Adrenal gland (tissue), 12 donors: ENCODE results near the gene ANKRD6. TPM values are rescaled to one million over a fixed set of nuclear protein-coding genes. Genes with fewer than 3 reads are reported as not detected.

ENCODE experiments used
- DNase-seq, 7 donors: peaks; one replicate each; pipeline ENCODE4 v3.0.0-alpha.2; 2019 to 2020
- H3K27ac ChIP-seq, 5 donors: fragments of 200-600 bp; sonication (generic) in 4 of 5; 1 replicate in 3 of 5; 2 replicates in 2 of 5; pipeline versions ENCODE4 v1.5.1 to v1.8.0; 2016 to 2020; ENCODE audit warnings: mild to moderate bottlenecking in 1 of 5
- H3K27me3 ChIP-seq: fragments of 200-600 bp; 2 replicates; pipeline ENCODE4 v1.8.0; 2021
- H3K36me3 ChIP-seq, 2 donors: fragments of 200-600 bp; replicated peaks in 1 of 2; 1 replicate in 1 of 2; 2 replicates in 1 of 2; pipeline versions ENCODE4 v1.5.1 to v1.8.0; 2018 to 2022
- H3K4me1 ChIP-seq, 2 donors: fragments of 200-600 bp; replicated peaks in 1 of 2; 1 replicate in 1 of 2; 2 replicates in 1 of 2; pipeline versions ENCODE4 v1.5.1 to v1.8.0; 2018 to 2021
- H3K4me3 ChIP-seq, 4 donors: fragments of 200-600 bp; sonication (generic) in 3 of 4; one replicate each; pipeline ENCODE4 v1.5.1; 2016 to 2018
- H3K9me3 ChIP-seq, 3 donors: fragments of 200-600 bp; sonication (generic) in 1 of 3; replicated peaks in 1 of 3; 1 replicate in 2 of 3; 2 replicates in 1 of 3; pipeline versions ENCODE4 v1.5.1 to v1.8.0; 2016 to 2021
- POLR2A ChIP-seq, 2 donors: fragments of 450-650 bp; IDR thresholded peaks; one replicate each; pipeline ENCODE4 v1.6.1; 2017; ENCODE audit warnings: antibody characterized with exemption in 2 of 2, mild to moderate bottlenecking in 2 of 2, moderate library complexity in 1 of 2
- WGBS, 4 donors: extraction: QIAGEN DNeasy Blood & Tissue Kit in 2 of 4; methylation state at CpG; one replicate each; pipeline versions ENCODE4 v1.1.5 to v1.1.7; 2013 to 2017; 5-methylcytosine and 5-hydroxymethylcytosine counted together
- intact Hi-C, 2 donors: fragments of 100-400 bp; cut with DNase I; formaldehyde crosslinking; loops; one replicate each; pipeline versions ENCODE4 v1.14.1 to v1.15.0; 2022 to 2023
- polyA plus RNA-seq, 3 donors: library from polyadenylated mRNA; stranded (reverse); fragments of 200-250 nt in 2 of 3; fragments of 350-450 nt in 1 of 3; fragmentation: Illumina TruSeq in 1 of 3; extraction: RNeasy Lipid Tissue Mini Kit (QIAGEN cat#74804) in 1 of 3; gene quantifications; one replicate each; pipeline ENCODE4 v1.2.3, GENCODE V29; 2013 to 2014
- total RNA-seq, 9 donors: library from RNA; depleted of rRNA in 4 of 9; stranded (reverse); fragments of >200 nt in 4 of 9; fragments of 120-200 nt in 1 of 9; fragmentation: NEBNext Ultra II Directional in 1 of 9; extraction: Animal tissue kit (Norgen Biotek cat#: 25700) in 1 of 9; gene quantifications; one replicate each; pipeline versions ENCODE4 v1.1.0 to v1.2.4, GENCODE V29; 2013 to 2023
- TF ChIP-seq, protein P1 (sequence below), 6 experiments: fragments of 450-650 bp in 4 of 6; fragments of 200-600 bp in 2 of 6; sonication (generic) in 1 of 6; IDR thresholded peaks; 1 replicate in 5 of 6; 2 replicates in 1 of 6; pipeline versions ENCODE4 v1.5.1 to v1.8.0; 2016 to 2021; ENCODE audit warnings: antibody characterized with exemption in 6 of 6, mild to moderate bottlenecking in 2 of 6, moderate library complexity in 1 of 6
- donor health status: healthy with polysubstance abuse.
- donor health status: Bipolar disorder and iron deficiency.
- donor health status: DM: yes; HTN: yes; CAD: no.
- donor health status: DM: no; HTN: no; CAD: no.
- donor health status: DM: no; HTN: no; CAD: no.
- donor health status: DM: yes; HTN: yes; CAD: no.

Gene ANKRD6
- total and polyA plus RNA-seq, 12 donors, result 2.8 to 16.6 (median 7.7) TPM

DNA sequence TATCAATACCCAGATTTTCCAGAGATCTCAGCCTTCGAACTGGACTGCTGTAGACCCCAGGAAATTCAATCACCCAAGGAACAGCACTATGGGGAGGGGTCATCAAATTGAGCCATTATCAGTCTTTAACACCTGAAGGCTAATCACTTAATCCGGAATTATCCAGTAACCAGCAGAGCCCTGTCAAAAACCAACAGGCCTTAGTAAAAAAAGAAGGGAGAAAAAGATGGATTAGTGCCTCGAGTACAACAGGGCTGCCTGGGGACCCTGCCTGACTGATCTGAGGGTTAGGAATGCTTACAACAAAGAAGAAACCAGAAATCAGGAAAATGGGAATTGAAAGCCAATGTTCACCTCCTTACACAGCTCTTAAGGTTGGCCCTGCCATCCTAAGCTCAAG lies 28.4 kb upstream of the ANKRD6 start:
- 80 to 89% (median 87%) methylated on average over 3 of the region's 3 CpGs for WGBS, 4 donors
- Histone ChIP-seq H3K27me3 (no peaks in the 10 kb centered on the region), H3K9me3 (no peaks in the 10 kb centered on the region), H3K4me3 (no peak overlapping the region), H3K36me3 (no peaks in the 10 kb centered on the region), H3K27ac (no peak overlapping the region), H3K4me1 (peaks cover 0 to 6% of the 10 kb centered on the region in 2 donors)
- TF ChIP-seq POLR2A (IDR thresholded peaks at IDR 0.05), result no peak
- TF ChIP-seq, protein P1, sequence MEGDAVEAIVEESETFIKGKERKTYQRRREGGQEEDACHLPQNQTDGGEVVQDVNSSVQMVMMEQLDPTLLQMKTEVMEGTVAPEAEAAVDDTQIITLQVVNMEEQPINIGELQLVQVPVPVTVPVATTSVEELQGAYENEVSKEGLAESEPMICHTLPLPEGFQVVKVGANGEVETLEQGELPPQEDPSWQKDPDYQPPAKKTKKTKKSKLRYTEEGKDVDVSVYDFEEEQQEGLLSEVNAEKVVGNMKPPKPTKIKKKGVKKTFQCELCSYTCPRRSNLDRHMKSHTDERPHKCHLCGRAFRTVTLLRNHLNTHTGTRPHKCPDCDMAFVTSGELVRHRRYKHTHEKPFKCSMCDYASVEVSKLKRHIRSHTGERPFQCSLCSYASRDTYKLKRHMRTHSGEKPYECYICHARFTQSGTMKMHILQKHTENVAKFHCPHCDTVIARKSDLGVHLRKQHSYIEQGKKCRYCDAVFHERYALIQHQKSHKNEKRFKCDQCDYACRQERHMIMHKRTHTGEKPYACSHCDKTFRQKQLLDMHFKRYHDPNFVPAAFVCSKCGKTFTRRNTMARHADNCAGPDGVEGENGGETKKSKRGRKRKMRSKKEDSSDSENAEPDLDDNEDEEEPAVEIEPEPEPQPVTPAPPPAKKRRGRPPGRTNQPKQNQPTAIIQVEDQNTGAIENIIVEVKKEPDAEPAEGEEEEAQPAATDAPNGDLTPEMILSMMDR (IDR thresholded peaks at IDR 0.05), result no peak
- no peak for DNase-seq
- intact Hi-C loops, result no loop called here

DNA sequence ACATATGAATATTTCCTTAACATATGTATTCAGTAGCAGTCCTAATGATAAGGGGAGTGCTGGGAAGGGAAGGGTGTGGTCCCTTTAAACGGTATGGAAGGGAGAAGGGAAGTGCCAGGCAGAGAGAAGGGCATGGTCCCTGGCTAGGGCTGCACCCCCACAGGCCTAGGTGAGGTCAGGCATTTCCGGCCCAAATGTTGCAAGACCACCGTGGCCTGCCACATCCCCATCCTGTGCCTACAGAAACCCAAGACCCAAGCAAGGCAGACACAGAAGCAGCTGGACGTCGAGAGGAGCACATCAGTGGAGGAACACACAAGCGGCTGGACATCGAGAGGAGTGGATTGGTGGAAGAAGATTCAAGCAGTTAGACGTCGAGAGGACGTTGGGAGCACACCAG lies 26.8 kb upstream of the ANKRD6 start:
- Histone ChIP-seq H3K9me3 (no peaks in the 10 kb centered on the region), H3K4me3 (no peak overlapping the region), H3K36me3 (no peaks in the 10 kb centered on the region), H3K4me1 (peaks cover 9 to 10% of the 10 kb centered on the region in 2 donors), H3K27ac (no peak overlapping the region), H3K27me3 (no peaks in the 10 kb centered on the region)
- TF ChIP-seq POLR2A (IDR thresholded peaks at IDR 0.05), result no peak
- TF ChIP-seq, protein P1 (IDR thresholded peaks at IDR 0.05), result no peak
- intact Hi-C loops, result no loop called here
- DNase-seq, result no peak
- 63 to 78% (median 67%) methylated on average over 8 to 10 of the region's 10 CpGs for WGBS, 4 donors

DNA sequence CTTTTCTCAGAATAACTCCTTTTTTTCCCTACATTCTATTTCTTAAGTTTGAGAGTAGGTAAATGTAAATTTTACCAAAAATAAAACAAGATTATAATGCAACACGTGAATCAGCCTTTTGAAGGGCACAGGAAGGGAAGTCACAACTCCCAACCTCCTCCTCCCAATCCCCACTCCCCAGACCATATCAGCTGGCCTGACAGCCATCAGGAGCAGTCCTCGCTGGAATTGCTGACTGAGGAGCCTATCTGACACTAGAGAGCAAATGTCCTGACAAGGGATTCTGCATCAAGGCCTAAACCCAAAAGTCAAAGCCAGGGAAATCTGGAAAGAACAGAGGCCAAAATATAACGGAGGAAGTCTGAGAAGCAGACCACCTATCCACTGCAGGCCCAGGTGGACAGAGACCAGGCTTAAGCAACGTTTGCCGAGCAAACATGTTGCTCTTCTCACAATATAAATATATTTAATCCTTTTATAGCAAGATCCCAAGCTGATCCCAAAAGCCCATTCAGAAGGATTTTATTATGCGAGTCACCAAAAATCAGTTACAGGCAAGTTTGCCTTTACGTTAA lies 23.4 kb upstream of the ANKRD6 start:
- no peaks in the 10 kb centered on the region for H3K9me3 ChIP-seq
- no peaks in the 10 kb centered on the region for H3K36me3 ChIP-seq
- 71 to 81% (median 75%) methylated on average over 7 of the region's 7 CpGs for WGBS, 4 donors
- H3K27me3 ChIP-seq, result no peaks in the 10 kb centered on the region
- DNase-seq, result no peak
- H3K27ac ChIP-seq, result no peak overlapping the region
- TF ChIP-seq POLR2A (IDR thresholded peaks at IDR 0.05), result no peak
- TF ChIP-seq, protein P1 (IDR thresholded peaks at IDR 0.05), result no peak
- H3K4me3 ChIP-seq, result no peak overlapping the region
- intact Hi-C loops, result no loop called here
- peaks cover 18 to 20% of the 10 kb centered on the region in 2 donors for H3K4me1 ChIP-seq

DNA sequence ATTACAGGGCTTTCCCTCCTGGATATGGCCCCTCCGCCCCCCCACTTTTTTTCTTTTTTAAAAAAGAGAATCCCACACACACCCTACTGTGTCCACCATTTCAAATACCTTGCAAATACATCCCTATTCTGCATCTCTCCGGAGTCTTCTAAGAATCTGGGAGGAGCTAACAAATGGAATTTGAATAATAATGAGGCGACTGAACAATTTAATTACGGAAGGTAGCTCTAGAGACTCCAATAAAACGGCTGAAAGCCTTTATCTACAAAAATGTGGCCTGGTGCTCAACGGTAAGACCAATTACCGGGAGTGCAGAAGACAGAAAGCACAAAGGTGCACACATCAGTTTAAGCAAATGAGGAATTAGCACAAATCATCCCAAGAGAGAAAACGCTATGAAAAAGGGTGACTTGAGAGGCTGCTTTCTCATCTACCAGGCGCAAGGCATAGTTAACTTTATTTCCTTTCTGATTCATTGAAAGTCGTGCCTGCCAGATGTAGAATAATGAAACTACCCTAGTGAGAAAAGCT lies 22.7 kb upstream of the ANKRD6 start:
- TF ChIP-seq POLR2A (IDR thresholded peaks at IDR 0.05), result no peak
- TF ChIP-seq, protein P1 (IDR thresholded peaks at IDR 0.05), result no peak
- Histone ChIP-seq H3K27me3 (no peaks in the 10 kb centered on the region), H3K36me3 (no peaks in the 10 kb centered on the region), H3K27ac (peak overlapping the region in 2 of 5 donors; percentile 79 to 86), H3K9me3 (no peaks in the 10 kb centered on the region), H3K4me1 (peaks cover 18 to 20% of the 10 kb centered on the region in 2 donors), H3K4me3 (peak overlapping the region in 1 of 4 donors; percentile 88)
- no peak for DNase-seq
- intact Hi-C loops, result no loop called here
- WGBS, 4 donors, result 59 to 66% (median 65%) methylated on average over 10 of the region's 10 CpGs
